OCI-LY1 (cell line): ENCODE data around the gene AGAP1.

Source experiments
- H2AFZ ChIP-seq: fragments of 200-600 bp; sonication (generic), shearing (Covaris generic); 2 replicates; pipeline ENCODE4 v1.6.0; 2014; ENCODE audit warnings: antibody characterized with exemption, mild to moderate bottlenecking, low read length
- H3F3A ChIP-seq: fragments of 200-600 bp; sonication (generic), shearing (Covaris generic); 2 replicates; pipeline ENCODE4 v1.6.0; 2014; ENCODE audit warnings: mild to moderate bottlenecking, antibody characterized with exemption, low read length, moderate library complexity; ENCODE audit not compliant: insufficient read depth
- H3K27ac ChIP-seq: fragments of 200-600 bp; sonication (generic); 2 replicates; pipeline ENCODE4 v1.5.1; 2014; ENCODE audit warnings: low read length, mixed run types, mild to moderate bottlenecking, low read depth; ENCODE audit not compliant: poor library complexity, severe bottlenecking
- H3K27me3 ChIP-seq: fragments of 200-600 bp; sonication (generic); 2 replicates; pipeline ENCODE4 v1.6.0; 2014; ENCODE audit warnings: antibody characterized with exemption, mild to moderate bottlenecking, low read length, moderate library complexity; ENCODE audit not compliant: insufficient read depth
- H3K36me3 ChIP-seq: fragments of 200-600 bp; sonication (generic); 2 replicates; pipeline ENCODE4 v1.6.1; 2014; ENCODE audit warnings: mild to moderate bottlenecking, antibody characterized with exemption, low read length, moderate library complexity, mixed read lengths; ENCODE audit not compliant: insufficient read depth
- H3K4me1 ChIP-seq: fragments of 200-600 bp; sonication (generic); 2 replicates; pipeline ENCODE4 v1.5.1; 2014; ENCODE audit warnings: mild to moderate bottlenecking, low read length, moderate library complexity; ENCODE audit not compliant: insufficient read depth, severe bottlenecking
- H3K4me2 ChIP-seq: fragments of 200-600 bp; sonication (generic), shearing (Covaris generic); 2 replicates; pipeline ENCODE4 v1.6.1; 2014; ENCODE audit warnings: low read length
- H3K4me3 ChIP-seq: fragments of 200-600 bp; sonication (generic); 2 replicates; pipeline ENCODE4 v1.5.1; 2014; ENCODE audit warnings: low read length, low read depth, mild to moderate bottlenecking, mixed read lengths; ENCODE audit not compliant: poor library complexity, severe bottlenecking
- H3K79me2 ChIP-seq: fragments of 200-600 bp; shearing (Covaris generic); 2 replicates; pipeline ENCODE4 v1.6.1; 2016; ENCODE audit warnings: mixed run types, low read length, mixed read lengths; ENCODE audit not compliant: insufficient read depth
- H3K9ac ChIP-seq: fragments of 200-600 bp; sonication (generic), shearing (Covaris generic); 2 replicates; pipeline ENCODE4 v1.6.1; 2014; ENCODE audit warnings: mild to moderate bottlenecking, low read length, mixed read lengths
- H3K9me2 ChIP-seq: fragments of 200-600 bp; sonication (generic), shearing (Covaris generic); 2 replicates; pipeline ENCODE4 v1.6.1; 2014; ENCODE audit warnings: low read depth, mild to moderate bottlenecking, low read length, mixed read lengths
- H3K9me3 ChIP-seq: fragments of 200-600 bp; shearing (Covaris generic); 2 replicates; pipeline ENCODE4 v1.6.1; 2014; ENCODE audit warnings: low read length, mixed read lengths
- H4K20me1 ChIP-seq: fragments of 200-600 bp; sonication (generic), shearing (Covaris generic); 2 replicates; pipeline ENCODE4 v1.6.0; 2016; ENCODE audit warnings: mild to moderate bottlenecking, low read length; ENCODE audit not compliant: insufficient read depth
- EZH2 ChIP-seq: fragments of 200-600 bp; sonication (generic), shearing (Covaris generic); IDR thresholded peaks from 2 replicates; pipeline ENCODE4 v1.8.0; 2017; ENCODE audit warnings: borderline replicate concordance, mixed run types, mild to moderate bottlenecking, antibody characterized with exemption, low read length, moderate library complexity, mixed read lengths
- TF ChIP-seq, protein P1 (sequence below): fragments of 200-600 bp; sonication (generic), shearing (Covaris generic); IDR thresholded peaks from 2 replicates; pipeline ENCODE4 v1.5.1; 2017; ENCODE audit warnings: mild to moderate bottlenecking, antibody characterized with exemption, low read length, moderate library complexity, mixed read lengths

Gene AGAP1

DNA sequence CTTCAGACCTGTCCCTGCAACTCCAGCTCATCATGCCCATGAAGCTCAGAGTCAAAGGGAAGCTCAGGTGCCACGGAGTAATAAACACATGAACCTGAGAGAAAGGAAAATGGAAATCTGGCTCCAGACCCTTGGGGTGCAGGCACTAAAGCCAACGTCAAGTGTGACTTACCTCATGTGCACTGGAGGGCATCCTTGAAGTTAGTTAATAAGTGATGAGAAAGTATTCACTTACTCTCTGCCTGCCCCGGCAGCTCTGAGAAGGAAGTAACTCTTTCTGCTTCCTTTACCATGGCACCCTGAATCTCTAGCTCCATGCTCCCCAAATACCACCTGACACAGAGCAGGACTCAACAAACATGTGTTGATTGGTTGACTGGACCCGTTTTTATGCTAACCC, 21.4 kb upstream of the AGAP1 start:
- Histone ChIP-seq H2AFZ (no peak overlapping the region), H3K4me2 (no peak overlapping the region)

GRCh38 chr2:235478609-235479008, 15.2 kb upstream of the AGAP1 start:
- H3K79me2 ChIP-seq = no peaks in the 10 kb centered on the region
- H3K9me2 ChIP-seq = no peaks in the 10 kb centered on the region
- H4K20me1 ChIP-seq = no peaks in the 10 kb centered on the region
- H3K4me1 ChIP-seq = no peaks in the 10 kb centered on the region
- no peaks in the 10 kb centered on the region for H3K36me3 ChIP-seq
- H3K9me3 ChIP-seq = no peaks in the 10 kb centered on the region
- no peaks in the 10 kb centered on the region for H3F3A ChIP-seq
- TF ChIP-seq EZH2 = no peak
- TF ChIP-seq, protein P1, sequence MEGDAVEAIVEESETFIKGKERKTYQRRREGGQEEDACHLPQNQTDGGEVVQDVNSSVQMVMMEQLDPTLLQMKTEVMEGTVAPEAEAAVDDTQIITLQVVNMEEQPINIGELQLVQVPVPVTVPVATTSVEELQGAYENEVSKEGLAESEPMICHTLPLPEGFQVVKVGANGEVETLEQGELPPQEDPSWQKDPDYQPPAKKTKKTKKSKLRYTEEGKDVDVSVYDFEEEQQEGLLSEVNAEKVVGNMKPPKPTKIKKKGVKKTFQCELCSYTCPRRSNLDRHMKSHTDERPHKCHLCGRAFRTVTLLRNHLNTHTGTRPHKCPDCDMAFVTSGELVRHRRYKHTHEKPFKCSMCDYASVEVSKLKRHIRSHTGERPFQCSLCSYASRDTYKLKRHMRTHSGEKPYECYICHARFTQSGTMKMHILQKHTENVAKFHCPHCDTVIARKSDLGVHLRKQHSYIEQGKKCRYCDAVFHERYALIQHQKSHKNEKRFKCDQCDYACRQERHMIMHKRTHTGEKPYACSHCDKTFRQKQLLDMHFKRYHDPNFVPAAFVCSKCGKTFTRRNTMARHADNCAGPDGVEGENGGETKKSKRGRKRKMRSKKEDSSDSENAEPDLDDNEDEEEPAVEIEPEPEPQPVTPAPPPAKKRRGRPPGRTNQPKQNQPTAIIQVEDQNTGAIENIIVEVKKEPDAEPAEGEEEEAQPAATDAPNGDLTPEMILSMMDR = no peak
- H3K27ac ChIP-seq = no peak overlapping the region
- H3K9ac ChIP-seq = no peak overlapping the region
- no peaks in the 10 kb centered on the region for H3K27me3 ChIP-seq
- no peak overlapping the region for H3K4me3 ChIP-seq
- no peak overlapping the region for H2AFZ ChIP-seq
- H3K4me2 ChIP-seq = no peak overlapping the region

More for the DNA sequence above, 21.4 kb upstream of the AGAP1 start:
- Histone ChIP-seq H3K79me2 (no peaks in the 10 kb centered on the region), H3K36me3 (no peaks in the 10 kb centered on the region), H3K9ac (no peak overlapping the region), H3K27me3 (no peaks in the 10 kb centered on the region), H3K4me1 (no peaks in the 10 kb centered on the region), H3K27ac (no peak overlapping the region), H3K9me3 (no peaks in the 10 kb centered on the region), H3K9me2 (no peaks in the 10 kb centered on the region), H4K20me1 (no peaks in the 10 kb centered on the region), H3K4me3 (no peak overlapping the region), H3F3A (no peaks in the 10 kb centered on the region)
- TF ChIP-seq, protein P1 = no peak
- no peak for TF ChIP-seq EZH2

DNA sequence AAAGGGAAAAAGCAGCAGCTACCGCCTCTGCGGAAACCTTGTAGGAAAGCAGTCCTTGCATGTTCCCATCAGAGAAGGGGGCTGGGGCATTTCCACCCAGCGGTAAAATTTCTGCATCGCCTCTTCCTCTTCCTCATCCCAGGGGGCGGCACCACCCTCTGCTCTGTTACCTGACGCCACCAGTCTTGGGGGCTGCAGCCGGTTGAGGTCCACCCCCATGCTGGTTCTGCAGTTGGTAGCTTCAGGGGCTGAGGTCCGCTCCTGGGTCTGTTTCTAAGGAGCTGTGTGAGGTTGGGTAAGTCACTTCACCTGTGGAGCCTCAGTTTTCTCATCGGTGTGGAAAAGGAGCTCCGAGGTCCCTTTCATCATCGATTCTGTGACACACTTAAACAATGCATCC, 14.2 kb upstream of the AGAP1 start:
- Histone ChIP-seq H3K27me3 (no peaks in the 10 kb centered on the region), H3K9me3 (no peaks in the 10 kb centered on the region), H3K36me3 (no peaks in the 10 kb centered on the region), H4K20me1 (no peaks in the 10 kb centered on the region), H3K4me1 (no peaks in the 10 kb centered on the region), H3K4me2 (no peak overlapping the region), H3K9ac (no peak overlapping the region), H3K27ac (no peak overlapping the region), H3K79me2 (no peaks in the 10 kb centered on the region), H3F3A (no peaks in the 10 kb centered on the region), H3K9me2 (no peaks in the 10 kb centered on the region), H2AFZ (no peak overlapping the region), H3K4me3 (no peak overlapping the region)
- TF ChIP-seq, protein P1 = no peak
- no peak for TF ChIP-seq EZH2
